ENCODE results near the gene BCAT1.
"Not testable (repeated sequence)": the region's sequence is repeated elsewhere in the genome, so short reads cannot be mapped to it uniquely, and the experiment has no call there.

The BCAT1 gene

GRCh38 chr12:24929953-24930352 is 18.9 kb downstream of the BCAT1 start:
- peaks cover 81% of the 10 kb centered on the region for H3K79me2 ChIP-seq (ENCODE audit: insufficient read depth, low read length)
- no peak overlapping the region for H2AFZ ChIP-seq (ENCODE audit: low read depth, low read length)
- H3K4me2 ChIP-seq (ENCODE audit: insufficient read depth, low read length): no peak overlapping the region
- H4K20me1 ChIP-seq (ENCODE audit: insufficient read depth, low read length): peaks cover 29% of the 10 kb centered on the region; the same call in 1 of the 2 replicates
- ATAC-seq (ENCODE audit: insufficient read depth, low read depth) (no peak), DNase-seq (no peak)
- H3K9ac ChIP-seq (ENCODE audit: low read depth, low read length): no peak overlapping the region
- no peak for TF ChIP-seq EZH2 (IDR thresholded peaks at IDR 0.05; ENCODE audit: borderline replicate concordance, low read depth, low read length, severe bottlenecking)
- TF ChIP-seq, protein P1, sequence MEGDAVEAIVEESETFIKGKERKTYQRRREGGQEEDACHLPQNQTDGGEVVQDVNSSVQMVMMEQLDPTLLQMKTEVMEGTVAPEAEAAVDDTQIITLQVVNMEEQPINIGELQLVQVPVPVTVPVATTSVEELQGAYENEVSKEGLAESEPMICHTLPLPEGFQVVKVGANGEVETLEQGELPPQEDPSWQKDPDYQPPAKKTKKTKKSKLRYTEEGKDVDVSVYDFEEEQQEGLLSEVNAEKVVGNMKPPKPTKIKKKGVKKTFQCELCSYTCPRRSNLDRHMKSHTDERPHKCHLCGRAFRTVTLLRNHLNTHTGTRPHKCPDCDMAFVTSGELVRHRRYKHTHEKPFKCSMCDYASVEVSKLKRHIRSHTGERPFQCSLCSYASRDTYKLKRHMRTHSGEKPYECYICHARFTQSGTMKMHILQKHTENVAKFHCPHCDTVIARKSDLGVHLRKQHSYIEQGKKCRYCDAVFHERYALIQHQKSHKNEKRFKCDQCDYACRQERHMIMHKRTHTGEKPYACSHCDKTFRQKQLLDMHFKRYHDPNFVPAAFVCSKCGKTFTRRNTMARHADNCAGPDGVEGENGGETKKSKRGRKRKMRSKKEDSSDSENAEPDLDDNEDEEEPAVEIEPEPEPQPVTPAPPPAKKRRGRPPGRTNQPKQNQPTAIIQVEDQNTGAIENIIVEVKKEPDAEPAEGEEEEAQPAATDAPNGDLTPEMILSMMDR (IDR thresholded peaks at IDR 0.05; ENCODE audit: borderline replicate concordance, extremely low read depth, low read length, poor library complexity, severe bottlenecking): no peak
- H3K9me3 ChIP-seq (ENCODE audit: insufficient read depth, low read length, severe bottlenecking): no peaks in the 10 kb centered on the region
- no peak overlapping the region; the same call in 1 of the 2 replicates for H3K27ac ChIP-seq (ENCODE audit: low read length)
- no peaks in the 10 kb centered on the region for H3K36me3 ChIP-seq (ENCODE audit: insufficient read depth, low read length)
- H3K4me3 ChIP-seq (ENCODE audit: low read depth in 1 of 2, low read length in 2 of 2): no peak overlapping the region
- no peaks in the 10 kb centered on the region for H3K27me3 ChIP-seq (ENCODE audit: insufficient read depth, low read length, poor library complexity)
- peaks cover 18% of the 10 kb centered on the region for H3K4me1 ChIP-seq (ENCODE audit: insufficient read depth, low read length)

GRCh38 chr12:24928533-24929306 is 20.2 kb downstream of the BCAT1 start:
- H3K36me3 ChIP-seq (ENCODE audit: insufficient read depth, low read length); H3K4me2 ChIP-seq (ENCODE audit: insufficient read depth, low read length); ATAC-seq (ENCODE audit: insufficient read depth, low read depth); H3K27me3 ChIP-seq (ENCODE audit: insufficient read depth, low read length, poor library complexity); H3K4me3 ChIP-seq (ENCODE audit: low read depth in 1 of 2, low read length in 2 of 2); H3K27ac ChIP-seq (ENCODE audit: low read length); H3K9me3 ChIP-seq (ENCODE audit: insufficient read depth, low read length, severe bottlenecking); DNase-seq; H3K9ac ChIP-seq (ENCODE audit: low read depth, low read length); H2AFZ ChIP-seq (ENCODE audit: low read depth, low read length): not testable (repeated sequence)
- H3K79me2 ChIP-seq (ENCODE audit: insufficient read depth, low read length): peaks cover 81% of the 10 kb centered on the region
- H4K20me1 ChIP-seq (ENCODE audit: insufficient read depth, low read length): peaks cover 27% of the 10 kb centered on the region; the same call in 1 of the 2 replicates
- peaks cover 18% of the 10 kb centered on the region for H3K4me1 ChIP-seq (ENCODE audit: insufficient read depth, low read length)

GRCh38 chr12:24928131-24928530 is 20.8 kb downstream of the BCAT1 start:
- H4K20me1 ChIP-seq (ENCODE audit: insufficient read depth, low read length): peaks cover 21% of the 10 kb centered on the region; the same call in 1 of the 2 replicates
- no peak overlapping the region for H2AFZ ChIP-seq (ENCODE audit: low read depth, low read length)
- H3K4me3 ChIP-seq (ENCODE audit: low read depth in 1 of 2, low read length in 2 of 2): no peak overlapping the region
- no peak overlapping the region for H3K9ac ChIP-seq (ENCODE audit: low read depth, low read length)
- peaks cover 13% of the 10 kb centered on the region for H3K4me1 ChIP-seq (ENCODE audit: insufficient read depth, low read length)
- peaks cover 81% of the 10 kb centered on the region for H3K79me2 ChIP-seq (ENCODE audit: insufficient read depth, low read length)
- H3K27me3 ChIP-seq (ENCODE audit: insufficient read depth, low read length, poor library complexity): no peaks in the 10 kb centered on the region
- DNase-seq (no peak), ATAC-seq (ENCODE audit: insufficient read depth, low read depth) (no peak)
- no peaks in the 10 kb centered on the region for H3K36me3 ChIP-seq (ENCODE audit: insufficient read depth, low read length)
- H3K4me2 ChIP-seq (ENCODE audit: insufficient read depth, low read length): no peak overlapping the region
- no peak overlapping the region for H3K27ac ChIP-seq (ENCODE audit: low read length)
- TF ChIP-seq, protein P1 (IDR thresholded peaks at IDR 0.05; ENCODE audit: borderline replicate concordance, extremely low read depth, low read length, poor library complexity, severe bottlenecking): no peak
- no peak for TF ChIP-seq EZH2 (IDR thresholded peaks at IDR 0.05; ENCODE audit: borderline replicate concordance, low read depth, low read length, severe bottlenecking)
- no peaks in the 10 kb centered on the region for H3K9me3 ChIP-seq (ENCODE audit: insufficient read depth, low read length, severe bottlenecking)

DNA sequence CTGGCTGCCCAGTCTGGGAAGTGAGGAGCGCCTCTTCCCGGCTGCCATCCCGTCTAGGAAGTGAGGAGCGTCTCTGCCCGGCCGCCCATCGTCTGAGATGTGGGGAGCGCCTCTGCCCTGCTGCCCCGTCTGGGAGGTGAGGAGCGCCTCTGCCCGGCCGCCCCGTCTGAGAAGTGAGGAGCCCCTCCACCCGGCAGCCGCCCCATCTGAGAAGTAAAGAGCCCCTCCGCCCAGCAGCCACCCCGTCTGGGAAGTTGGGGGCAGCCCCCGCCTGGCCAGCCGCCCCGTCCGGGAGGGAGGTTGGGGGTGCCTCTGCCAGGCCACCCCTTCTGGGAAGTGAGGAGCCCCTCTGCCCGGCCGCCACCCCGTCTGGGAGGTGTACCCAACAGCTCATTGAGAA is 22.8 kb downstream of the BCAT1 start:
- ATAC-seq (ENCODE audit: insufficient read depth, low read depth); H3K4me2 ChIP-seq (ENCODE audit: insufficient read depth, low read length); H3K27ac ChIP-seq (ENCODE audit: low read length); H3K27me3 ChIP-seq (ENCODE audit: insufficient read depth, low read length, poor library complexity); H3K4me1 ChIP-seq (ENCODE audit: insufficient read depth, low read length); DNase-seq; H2AFZ ChIP-seq (ENCODE audit: low read depth, low read length); H3K4me3 ChIP-seq (ENCODE audit: low read depth in 1 of 2, low read length in 2 of 2); H3K9ac ChIP-seq (ENCODE audit: low read depth, low read length); H3K36me3 ChIP-seq (ENCODE audit: insufficient read depth, low read length); H3K9me3 ChIP-seq (ENCODE audit: insufficient read depth, low read length, severe bottlenecking): not testable (repeated sequence)
- Histone ChIP-seq H3K79me2 (ENCODE audit: insufficient read depth, low read length) (peaks cover 83% of the 10 kb centered on the region), H4K20me1 (ENCODE audit: insufficient read depth, low read length) (peaks cover 16% of the 10 kb centered on the region; the same call in 1 of the 2 replicates)

Data from DND-41 (cell line).